GM12878 (cell line): ENCODE results near the gene PPP6R2. TPM values are rescaled to one million over a fixed set of nuclear protein-coding genes. Genes with fewer than 3 reads are reported as not detected.

Experiments used
- BACH1 ChIP-seq: fragments of 450-650 bp; IDR thresholded peaks from 2 replicates; pipeline ENCODE4 v1.6.1; 2017; ENCODE audit warnings: mild to moderate bottlenecking, borderline replicate concordance
- CBX5 ChIP-seq: sonication (generic); IDR thresholded peaks from 2 replicates; pipeline ENCODE4 v1.6.1; 2016; ENCODE audit warnings: low read depth, moderate library complexity, mild to moderate bottlenecking, inconsistent platforms
- CHD1 ChIP-seq: IDR thresholded peaks from 2 replicates; pipeline ENCODE4 v1.6.1; 2012; ENCODE audit warnings: low read depth, low read length, improper control_type of control experiment
- CHD4 ChIP-seq: fragments of 200-600 bp; sonication (generic); IDR thresholded peaks from 2 replicates; pipeline ENCODE4 v1.6.1; 2016; ENCODE audit warnings: mild to moderate bottlenecking
- EP300 ChIP-seq, 2 experiments: fragments of 150-350 bp in 1 of 2; IDR thresholded peaks; 2 replicates each; pipeline ENCODE4 v1.6.1; 2011 to 2012; ENCODE audit warnings: low read depth in 2 of 2, low read length in 2 of 2, borderline replicate concordance in 1 of 2, improper control_type of control experiment in 1 of 2, inconsistent platforms in 1 of 2; ENCODE audit not compliant: control insufficient read depth in 1 of 2
- IKZF2 ChIP-seq, 2 experiments: fragments of 450-650 bp; IDR thresholded peaks; 2 replicates each; pipeline ENCODE4 v1.6.1; 2017; ENCODE audit warnings: mild to moderate bottlenecking in 2 of 2, moderate library complexity in 2 of 2
- IRF4 ChIP-seq: IDR thresholded peaks from 2 replicates; pipeline ENCODE4 v1.6.1; 2011; ENCODE audit warnings: low read depth, low read length
- MAX ChIP-seq: IDR thresholded peaks from 2 replicates; pipeline ENCODE4 v1.6.1; 2012; ENCODE audit warnings: low read depth, low read length, improper control_type of control experiment
- NFYA ChIP-seq: IDR thresholded peaks from 2 replicates; pipeline ENCODE4 v1.6.1; 2011; ENCODE audit warnings: low read depth, mild to moderate bottlenecking, low read length, improper control_type of control experiment, borderline replicate concordance
- NR2C2 ChIP-seq: IDR thresholded peaks from 2 replicates; pipeline ENCODE4 v1.6.1; 2011; ENCODE audit warnings: borderline replicate concordance, low read depth; ENCODE audit not compliant: control insufficient read depth, insufficient read length
- PBX3 ChIP-seq: IDR thresholded peaks from 2 replicates; pipeline ENCODE4 v1.6.1; 2011; ENCODE audit warnings: mild to moderate bottlenecking, low read depth, low read length, moderate library complexity; ENCODE audit not compliant: insufficient replicate concordance
- RFX5 ChIP-seq: IDR thresholded peaks from 2 replicates; pipeline ENCODE4 v1.6.1; 2011; ENCODE audit warnings: low read depth, low read length, improper control_type of control experiment
- SMAD5 ChIP-seq: IDR thresholded peaks from 2 replicates; pipeline ENCODE4 v1.6.1; 2016; ENCODE audit warnings: antibody characterized with exemption, low read depth
- SP1 ChIP-seq: IDR thresholded peaks from one replicate; pipeline ENCODE4 v1.6.1; 2011; ENCODE audit warnings: low read depth, low read length
- SUPT20H ChIP-seq: IDR thresholded peaks from 2 replicates; pipeline ENCODE4 v1.6.1; 2011; ENCODE audit warnings: low read depth, mild to moderate bottlenecking, low read length, moderate library complexity, borderline replicate concordance; ENCODE audit not compliant: control insufficient read depth
- TARDBP ChIP-seq: IDR thresholded peaks from 2 replicates; pipeline ENCODE4 v1.6.1; 2016; ENCODE audit warnings: borderline replicate concordance
- TBL1XR1 ChIP-seq: IDR thresholded peaks from 2 replicates; pipeline ENCODE4 v1.6.1; 2012; ENCODE audit warnings: low read depth, low read length, improper control_type of control experiment
- YBX1 ChIP-seq: fragments of 450-650 bp; IDR thresholded peaks from 2 replicates; pipeline ENCODE4 v1.6.1; 2016; ENCODE audit warnings: antibody characterized with exemption
- polyA plus RNA-seq, 11 experiments: library from polyadenylated mRNA; depleted of rRNA in 4 of 11; unstranded in 6 of 11; stranded (reverse) in 5 of 11; fragments of >200 nt; fragmentation: Nextera tagmentation in 4 of 11; fragmentation: Illumina TruSeq in 1 of 11; extraction: Ambion mirVana in 4 of 11; extraction: Trizol in 1 of 11; gene quantifications; 1 replicate in 1 of 11; 2 replicates in 10 of 11; pipeline versions ENCODE4 v1.2.1 to v1.2.3, GENCODE V29; 2011 to 2016; ENCODE audit warnings: inconsistent platforms in 2 of 11, missing spikeins in 2 of 11, low read depth in 1 of 11
- total RNA-seq, 4 experiments: library from RNA; depleted of rRNA in 3 of 4; stranded (reverse); fragments of >200 nt in 3 of 4; fragmentation: Illumina TruSeq in 1 of 4; extraction: Trizol in 1 of 4; gene quantifications; 2 replicates each; pipeline versions ENCODE4 v1.2.1 to v1.2.3, GENCODE V29; 2013 to 2021
- TF ChIP-seq, protein P1 (sequence below): IDR thresholded peaks from 2 replicates; pipeline ENCODE4 v1.6.1; 2011; ENCODE audit warnings: borderline replicate concordance, low read depth, mild to moderate bottlenecking, moderate library complexity, mixed read lengths, low read length; ENCODE audit not compliant: insufficient read depth; ENCODE audit errors: extremely low read length
- TF ChIP-seq, protein P2 (sequence below): IDR thresholded peaks from 2 replicates; pipeline ENCODE4 v1.6.1; 2011; ENCODE audit warnings: borderline replicate concordance, low read depth, mild to moderate bottlenecking, moderate library complexity, low read length; ENCODE audit not compliant: insufficient read depth, poor library complexity, severe bottlenecking
- TF ChIP-seq, protein P3 (sequence below): IDR thresholded peaks from 2 replicates; pipeline ENCODE4 v1.6.1; 2012; ENCODE audit warnings: low read depth, low read length, improper control_type of control experiment

PPP6R2 gene
- total and polyA plus RNA-seq, 10 of the 15 experiments (the other 5 are each of a cell fraction or from before 2014, with no cell fraction given), result 0.29 to 52.6 (median 25.4) TPM

DNA sequence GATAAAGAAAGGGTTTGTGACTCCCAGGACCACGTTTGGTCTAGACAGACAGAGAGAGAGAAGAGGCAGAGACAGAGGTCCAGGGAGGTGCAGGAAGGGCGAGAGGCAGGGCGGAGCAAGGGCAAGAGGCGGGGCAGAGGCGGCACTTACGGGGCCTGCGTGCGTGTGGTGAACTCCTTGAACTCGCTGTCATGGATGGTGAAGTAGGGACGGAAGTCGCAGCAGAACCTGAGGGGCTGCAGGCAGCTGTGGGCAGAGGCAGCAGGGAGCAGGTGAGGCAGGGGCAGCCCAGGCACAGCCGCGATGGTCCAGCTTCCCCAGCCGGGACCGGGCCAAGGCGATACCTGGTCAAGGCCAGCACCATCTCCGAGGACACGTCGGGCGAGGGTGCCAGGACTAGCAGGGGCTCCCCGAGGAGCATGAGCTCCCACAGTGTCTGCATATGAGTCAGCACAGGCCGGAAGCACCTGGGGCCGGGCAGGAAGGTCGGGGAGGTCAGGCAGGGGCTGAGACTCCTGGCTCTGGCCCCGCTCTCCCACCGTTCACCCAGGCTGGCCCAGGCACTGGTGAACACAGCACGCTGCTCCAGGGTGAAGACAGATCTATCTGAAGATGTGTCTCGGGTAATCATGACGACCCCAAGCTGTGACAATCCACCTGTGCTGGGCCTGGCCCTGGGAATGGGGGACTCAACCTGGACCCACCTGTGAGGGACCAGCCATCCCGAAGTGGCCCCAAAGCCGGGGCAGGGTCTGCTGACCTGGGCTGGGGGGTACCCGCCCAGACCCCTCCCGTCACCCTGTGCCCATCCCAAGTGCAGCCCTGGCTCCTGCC lies 28.5 kb upstream of the PPP6R2 start (continued):
- TF ChIP-seq TBL1XR1 (no peak), EP300 (IDR thresholded peaks at IDR 0.05; ENCODE audit: borderline replicate concordance in 1 of 2, control insufficient read depth in 1 of 2, low read depth in 2 of 2, low read length in 2 of 2) (no peak), YBX1 (no peak), MAX (peak; percentile 57; the same call in 1 of the 2 replicates), CHD1 (no peak), CBX5 (no peak), SP1 (peak; percentile 71), PBX3 (no peak), IKZF2 (IDR thresholded peaks at IDR 0.05) (peak; percentile 61 to 72), SUPT20H (no peak), NFYA (no peak), CHD4 (no peak), SMAD5 (peak; percentile 68), RFX5 (no peak), BACH1 (peak; percentile 16; the same call in 1 of the 2 replicates), TARDBP (no peak), IRF4 (peak; percentile 75; the same call in 1 of the 2 replicates), NR2C2 (no peak)
- TF ChIP-seq, protein P1, sequence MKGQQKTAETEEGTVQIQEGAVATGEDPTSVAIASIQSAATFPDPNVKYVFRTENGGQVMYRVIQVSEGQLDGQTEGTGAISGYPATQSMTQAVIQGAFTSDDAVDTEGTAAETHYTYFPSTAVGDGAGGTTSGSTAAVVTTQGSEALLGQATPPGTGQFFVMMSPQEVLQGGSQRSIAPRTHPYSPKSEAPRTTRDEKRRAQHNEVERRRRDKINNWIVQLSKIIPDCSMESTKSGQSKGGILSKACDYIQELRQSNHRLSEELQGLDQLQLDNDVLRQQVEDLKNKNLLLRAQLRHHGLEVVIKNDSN, result no peak
- TF ChIP-seq, protein P2, sequence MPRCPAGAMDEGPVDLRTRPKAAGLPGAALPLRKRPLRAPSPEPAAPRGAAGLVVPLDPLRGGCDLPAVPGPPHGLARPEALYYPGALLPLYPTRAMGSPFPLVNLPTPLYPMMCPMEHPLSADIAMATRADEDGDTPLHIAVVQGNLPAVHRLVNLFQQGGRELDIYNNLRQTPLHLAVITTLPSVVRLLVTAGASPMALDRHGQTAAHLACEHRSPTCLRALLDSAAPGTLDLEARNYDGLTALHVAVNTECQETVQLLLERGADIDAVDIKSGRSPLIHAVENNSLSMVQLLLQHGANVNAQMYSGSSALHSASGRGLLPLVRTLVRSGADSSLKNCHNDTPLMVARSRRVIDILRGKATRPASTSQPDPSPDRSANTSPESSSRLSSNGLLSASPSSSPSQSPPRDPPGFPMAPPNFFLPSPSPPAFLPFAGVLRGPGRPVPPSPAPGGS, result peak; percentile 65
- TF ChIP-seq, protein P3, sequence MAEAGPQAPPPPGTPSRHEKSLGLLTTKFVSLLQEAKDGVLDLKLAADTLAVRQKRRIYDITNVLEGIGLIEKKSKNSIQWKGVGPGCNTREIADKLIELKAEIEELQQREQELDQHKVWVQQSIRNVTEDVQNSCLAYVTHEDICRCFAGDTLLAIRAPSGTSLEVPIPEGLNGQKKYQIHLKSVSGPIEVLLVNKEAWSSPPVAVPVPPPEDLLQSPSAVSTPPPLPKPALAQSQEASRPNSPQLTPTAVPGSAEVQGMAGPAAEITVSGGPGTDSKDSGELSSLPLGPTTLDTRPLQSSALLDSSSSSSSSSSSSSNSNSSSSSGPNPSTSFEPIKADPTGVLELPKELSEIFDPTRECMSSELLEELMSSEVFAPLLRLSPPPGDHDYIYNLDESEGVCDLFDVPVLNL, result no peak
